Posterior cingulate gyrus (tissue), 11 donors: ENCODE results near the gene IGFLR1.
A peak's percentile ranks its signal among the peaks of the same experiment; 100 is the strongest.
"Not testable (repeated sequence)": the region's sequence is repeated elsewhere in the genome, so short reads cannot be mapped to it uniquely, and the experiment has no call there.

Experiments
- DNase-seq, 10 donors: peaks; one replicate each; pipeline versions ENCODE4 v3.0.0 to v3.0.0-alpha.2; 2020 to 2021; ENCODE audit warnings: mixed read lengths in 3 of 10
- intact Hi-C: fragments of 100-400 bp; cut with DNase I; formaldehyde crosslinking; loops from one replicate; pipeline ENCODE4 v1.15.1; 2023

Gene IGFLR1

DNA sequence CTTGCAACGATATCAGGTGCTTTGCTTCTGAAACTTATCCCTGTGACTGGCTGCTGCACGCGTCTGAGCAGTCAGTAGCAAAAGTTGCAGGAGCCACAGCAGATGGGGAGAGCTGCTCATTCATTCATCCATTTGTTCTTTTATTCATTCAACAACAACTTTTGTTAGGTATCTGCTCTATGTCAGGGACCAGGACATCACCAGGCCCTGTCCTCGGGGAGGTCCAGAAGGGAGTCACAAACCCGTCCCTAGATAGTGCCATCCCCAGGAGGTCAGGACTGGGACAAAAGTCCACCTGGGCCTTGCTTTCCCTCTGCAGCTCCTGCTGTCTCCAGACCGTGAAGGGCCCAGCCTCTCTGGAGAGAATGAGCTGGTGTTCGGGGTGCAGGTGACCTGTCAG lies 35.7 kb upstream of the IGFLR1 start:
- intact Hi-C loops: loop anchor here (2.0 to 10.0 kb wide), 2 partner anchors 91 to 157 kb away; partner anchors contain the start of genes APLP1 and LRFN3
- DNase-seq: no peak

DNA sequence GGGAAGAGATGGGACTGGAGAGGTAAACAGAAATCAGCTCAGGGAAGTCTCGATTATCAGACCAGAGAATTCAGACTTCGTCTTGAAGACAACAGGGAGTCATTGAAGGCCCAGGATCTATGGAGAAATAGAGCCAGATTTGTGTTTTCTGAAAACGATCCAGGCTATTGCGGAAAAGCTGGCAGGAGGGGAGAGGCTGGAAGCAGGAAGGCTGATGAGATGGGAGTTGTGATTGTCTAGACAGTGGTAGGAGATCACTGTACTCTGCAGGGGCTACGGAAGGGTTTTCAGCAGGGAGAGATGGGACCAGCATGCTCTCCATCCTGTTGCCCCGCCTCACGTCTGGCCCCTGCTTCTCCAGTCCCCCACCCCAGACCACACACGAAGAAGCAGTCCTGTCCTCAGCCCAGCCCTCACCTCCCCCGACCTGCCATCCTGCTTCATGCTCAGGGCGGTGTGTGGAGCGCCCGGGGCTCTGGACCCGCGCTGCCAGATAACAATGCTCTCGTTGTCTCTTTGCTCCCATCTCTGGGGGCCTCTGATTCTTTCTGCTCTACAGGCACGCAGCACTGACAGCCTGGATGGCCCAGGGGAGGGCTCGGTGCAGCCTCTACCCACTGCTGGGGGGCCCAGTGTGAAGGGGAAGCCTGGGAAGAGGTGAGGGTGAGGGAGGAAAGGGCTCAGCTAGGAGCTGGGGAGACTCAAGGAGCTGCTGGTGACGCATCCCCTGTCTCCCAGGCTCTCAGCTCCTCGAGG lies 35.0 kb upstream of the IGFLR1 start:
- intact Hi-C loops: loop anchor here (2.0 to 10.0 kb wide), 2 partner anchors 92 to 158 kb away; partner anchors contain the start of genes APLP1 and LRFN3
- peak in 4 of 10 donors; percentile 18 to 80 (median 48) for DNase-seq

DNA sequence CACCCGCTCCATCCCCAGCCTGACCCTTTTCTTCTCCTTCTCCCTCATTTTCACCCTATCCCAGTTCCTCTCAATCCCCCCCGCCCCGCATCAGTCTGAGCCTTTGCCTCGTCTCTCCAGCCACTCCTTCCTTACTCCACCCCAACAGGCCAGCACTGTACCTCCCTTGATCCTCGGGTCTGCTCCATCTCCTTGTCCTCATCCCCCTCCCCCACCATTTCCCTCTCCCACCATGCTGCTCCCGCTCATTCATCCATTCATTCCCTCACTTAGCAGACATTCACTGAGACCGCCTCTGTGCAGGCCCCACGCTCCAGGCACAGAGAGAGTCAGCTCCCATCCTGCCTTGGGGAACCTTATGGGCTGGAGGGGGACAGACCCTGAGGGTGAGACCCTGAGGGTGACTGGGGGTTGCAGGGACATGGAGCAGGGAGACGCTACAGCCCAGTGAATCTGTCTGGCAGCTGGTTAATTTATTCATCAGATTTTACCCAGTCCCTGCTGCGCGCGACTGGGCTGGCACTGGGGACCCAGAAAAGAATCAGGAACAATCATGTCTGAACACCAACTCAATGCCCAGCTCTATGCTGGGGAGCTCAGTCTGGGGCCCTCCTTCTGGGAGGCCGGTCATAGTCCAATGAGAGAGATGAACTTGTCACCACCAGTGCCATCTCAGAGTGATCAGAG lies 34.0 kb upstream of the IGFLR1 start:
- peak in 1 of 10 donors; percentile 84 for DNase-seq
- intact Hi-C loops: loop anchor here (2.0 to 10.0 kb wide), 2 partner anchors 93 to 159 kb away; partner anchors contain the start of genes APLP1 and LRFN3

GRCh38 chr19:35775298-35776101 lies 33.2 kb upstream of the IGFLR1 start, which contains the start of gene ARHGAP33:
TSS of gene ARHGAP33 (plus strand) at chr19:35775564. CDS start at chr19:35775659, 95 bp downstream.
- DNase-seq: peak; percentile 98 to 100 (median 100)
- intact Hi-C loops: loop anchor here (1.0 to 10.0 kb wide), 3 partner anchors 17 to 159 kb away; partner anchors contain the start of genes APLP1, LRFN3 and PROSER3

DNA sequence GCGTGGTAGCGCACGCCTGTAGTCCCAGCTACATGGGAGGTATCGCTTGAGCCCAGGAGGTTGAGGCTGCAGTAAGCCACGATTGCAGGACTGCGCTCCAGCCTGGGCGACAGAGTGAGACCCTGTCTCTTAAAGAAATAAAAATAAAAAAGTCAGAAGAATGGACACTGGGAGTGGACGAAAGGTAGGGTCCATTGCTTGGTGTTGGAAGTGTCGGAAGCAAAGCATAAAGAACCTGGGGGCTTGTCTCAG lies 32.7 kb upstream of the IGFLR1 start:
- intact Hi-C loops: loop anchor here (1.0 to 10.0 kb wide), 2 partner anchors 17 to 160 kb away; partner anchors contain the start of genes LRFN3 and PROSER3

GRCh38 chr19:35774274-35775045 lies 32.2 kb upstream of the IGFLR1 start:
- intact Hi-C loops: loop anchor here (1.0 to 10.0 kb wide), 2 partner anchors 16 to 160 kb away; partner anchors contain the start of genes LRFN3 and PROSER3
- no peak for DNase-seq

More for the DNA sequence above, 32.7 kb upstream of the IGFLR1 start:
- no peak for DNase-seq

DNA sequence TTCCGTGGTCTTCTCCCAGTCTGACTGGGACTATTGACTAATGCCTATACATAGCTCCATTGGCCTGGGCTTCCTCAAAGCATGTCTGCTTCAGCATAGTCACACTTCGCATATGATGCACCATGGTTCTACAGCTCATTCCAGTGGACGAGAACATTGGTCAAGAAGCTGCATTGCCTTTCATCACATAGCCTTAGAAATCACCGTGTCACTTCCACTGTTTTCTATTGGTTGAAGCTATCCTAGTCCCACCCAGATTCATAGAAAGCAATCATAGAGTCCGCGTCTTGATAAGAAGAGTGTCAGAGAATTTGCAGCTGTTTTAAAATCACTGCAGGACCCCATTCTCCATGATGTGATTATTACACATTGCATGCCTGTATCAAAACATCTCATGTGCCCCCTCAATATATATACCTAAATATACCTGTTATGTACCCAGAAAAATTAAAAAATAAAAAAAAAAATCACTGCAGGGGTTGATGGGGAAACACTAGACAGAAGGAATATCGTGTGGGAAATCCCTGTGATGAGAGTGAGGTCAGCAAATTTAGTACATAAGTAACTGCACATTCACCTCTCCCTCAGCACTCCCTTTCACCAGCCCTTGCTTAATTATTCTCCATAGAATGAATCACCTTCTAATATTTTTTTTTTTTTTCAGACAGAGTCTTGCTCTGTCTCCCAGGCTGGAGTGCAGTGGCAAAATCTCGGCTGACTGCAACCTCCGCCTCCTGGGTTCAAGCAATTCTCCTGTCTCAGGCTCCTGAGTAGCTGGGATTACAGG lies 31.0 kb upstream of the IGFLR1 start:
- DNase-seq: no peak
- intact Hi-C loops: loop anchor here (10.0 kb wide), 1 partner anchor 162 kb away; the partner anchor contains the start of gene LRFN3

- intact Hi-C loops: loop anchor here (10.0 kb wide), 1 partner anchor 162 kb away; the partner anchor contains the start of gene LRFN3
- not testable (repeated sequence) for DNase-seq
Observed at GRCh38 chr19:35772362-35772761, 30.1 kb upstream of the IGFLR1 start.

GRCh38 chr19:35768082-35768421 lies 25.8 kb upstream of the IGFLR1 start:
- peak in 1 of 10 donors; percentile 39 for DNase-seq
- intact Hi-C loops: no loop called here

GRCh38 chr19:35767288-35768081 lies 25.2 kb upstream of the IGFLR1 start:
- intact Hi-C loops: no loop called here
- DNase-seq: peak in 1 of 10 donors; percentile 62

DNA sequence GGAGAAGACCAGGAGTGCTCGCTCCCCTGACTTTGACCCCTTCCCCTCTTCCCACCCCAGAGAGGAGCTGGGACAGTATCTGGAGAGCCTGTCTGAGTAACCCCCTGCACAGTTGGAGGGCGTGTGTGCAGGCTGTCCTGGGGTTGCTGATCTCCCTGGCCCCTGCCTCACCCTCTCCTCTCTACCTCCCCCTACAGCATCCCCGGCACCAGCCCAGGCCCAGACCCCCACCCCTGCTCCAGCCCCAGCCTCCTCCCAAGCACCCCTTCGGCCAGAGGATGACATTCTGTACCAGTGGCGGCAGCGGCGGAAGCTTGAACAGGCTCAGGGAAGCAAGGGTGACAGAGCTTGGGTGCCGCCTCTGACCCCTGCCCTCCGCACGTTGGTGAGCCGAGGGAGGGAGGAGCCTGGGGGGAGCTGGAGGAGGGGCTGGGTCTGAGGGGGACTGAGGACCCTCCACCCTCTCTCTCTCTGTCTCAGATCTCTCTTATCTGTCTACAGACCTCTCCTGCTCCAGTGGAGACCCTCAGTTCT lies 24.4 kb upstream of the IGFLR1 start:
- intact Hi-C loops: no loop called here
- DNase-seq: peak in 1 of 10 donors; percentile 62

DNA sequence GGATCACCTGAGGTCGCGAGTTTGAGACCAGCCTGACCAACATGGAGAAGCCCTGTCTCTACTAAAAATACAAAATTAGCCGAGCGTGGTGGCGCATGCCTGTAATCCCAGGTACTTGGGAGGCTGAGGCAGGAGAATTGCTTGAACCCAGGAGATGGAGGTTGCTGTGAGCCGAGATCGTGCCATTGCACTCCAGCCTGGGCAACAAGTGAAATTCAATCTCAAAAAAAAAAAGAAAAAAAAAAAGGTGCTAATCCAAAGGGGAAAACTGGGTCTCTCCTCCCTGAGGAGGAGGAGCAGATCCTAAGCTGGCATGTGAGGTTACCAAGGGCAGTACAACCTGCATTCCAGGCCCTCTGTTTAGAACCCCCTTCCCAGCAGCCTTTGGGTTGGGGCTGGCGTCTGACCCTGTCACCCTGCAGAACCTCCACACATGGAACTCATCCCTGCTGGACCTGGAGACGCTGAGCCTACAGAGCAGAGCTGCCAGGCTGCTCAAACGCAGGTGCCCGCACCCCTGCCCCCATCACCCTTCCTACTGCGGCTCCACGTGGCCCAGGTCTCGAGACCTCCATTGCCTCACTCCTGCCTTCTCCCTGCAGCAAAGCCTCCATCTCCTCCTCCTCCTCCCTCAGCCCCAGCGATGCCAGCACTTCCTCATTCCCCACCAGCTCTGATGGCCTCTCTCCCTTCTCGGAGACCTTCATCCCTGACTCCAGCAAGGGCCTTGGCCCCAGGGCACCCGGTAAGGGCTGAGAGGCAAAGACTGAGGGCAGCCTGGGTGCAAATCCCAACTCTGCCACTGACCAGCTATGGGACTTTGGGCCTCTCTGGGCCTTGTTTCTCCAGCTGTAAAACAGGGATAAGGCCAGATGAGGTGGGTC lies 22.4 kb upstream of the IGFLR1 start:
- peak in 2 of 10 donors; percentile 8 to 67 for DNase-seq
- intact Hi-C loops: no loop called here

GRCh38 chr19:35760711-35761349 lies 18.6 kb upstream of the IGFLR1 start:
- intact Hi-C loops: no loop called here

GRCh38 chr19:35759697-35760096 lies 17.4 kb upstream of the IGFLR1 start:
- no peak for DNase-seq
- intact Hi-C loops: no loop called here

More at GRCh38 chr19:35760711-35761349, 18.6 kb upstream of the IGFLR1 start:
- no peak for DNase-seq

DNA sequence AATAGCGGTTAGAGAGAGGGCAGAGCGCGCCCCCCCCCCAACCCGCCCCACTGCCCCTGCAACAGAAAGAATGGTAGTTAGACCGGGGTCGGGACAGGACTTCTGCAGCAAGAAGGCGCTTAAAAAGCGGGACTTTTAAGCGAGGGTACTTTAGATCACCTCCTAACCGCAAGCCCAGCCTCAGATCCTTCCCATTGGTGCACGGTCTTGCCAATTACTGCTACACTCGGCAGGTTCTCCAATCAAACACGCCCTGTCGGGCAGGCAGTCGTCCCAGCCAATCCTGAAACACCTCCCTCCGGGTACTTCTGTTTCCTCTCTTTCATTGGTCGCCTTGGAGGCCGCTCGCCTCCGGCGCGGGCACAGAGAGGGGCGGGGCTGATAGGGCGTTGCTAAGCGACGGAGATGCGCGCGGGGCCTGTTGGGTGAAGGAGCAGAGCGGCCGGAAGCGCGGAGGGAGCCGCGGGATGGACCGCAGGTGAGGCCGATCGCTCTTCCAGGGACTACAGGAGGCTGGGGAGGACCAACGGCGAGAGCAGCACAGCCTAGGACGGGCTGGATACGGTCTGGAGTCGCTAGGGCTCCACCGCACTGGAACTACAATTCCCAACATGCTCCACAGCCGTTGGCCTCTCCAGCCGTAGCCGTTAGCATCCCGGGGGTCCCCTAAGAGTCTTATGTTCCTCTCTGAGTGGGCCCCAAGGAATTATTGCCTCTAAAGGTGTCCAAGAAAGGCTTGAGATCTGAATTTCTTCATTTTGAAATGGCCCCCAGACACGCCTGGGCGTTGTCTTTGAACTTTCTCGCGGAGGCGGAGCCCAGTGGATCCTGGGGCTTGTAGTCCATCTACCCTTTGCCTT lies 15.7 kb upstream of the IGFLR1 start, which contains the start of gene PROSER3:
Gene PROSER3, plus strand, starts transcription at position 428 of the 860 bp plus-strand sequence. Its CDS starts 40 bp downstream, at position 468.
- intact Hi-C loops: loop anchor here (1.0 kb wide), 2 partner anchors 10 to 17 kb away; partner anchors contain the start of genes ARHGAP33 and LIN37
- DNase-seq: peak; percentile 97 to 100 (median 98)
